ENCODE measurements around the gene CFAP43. TPM values are rescaled to one million over a fixed set of nuclear protein-coding genes. Genes with fewer than 3 reads are reported as not detected.

CFAP43 gene
- total and polyA plus RNA-seq, 2 of the 8 experiments (the other 6 are each of a cell fraction or from before 2014, with no cell fraction given) = 0.11 to 0.27 TPM

DNA sequence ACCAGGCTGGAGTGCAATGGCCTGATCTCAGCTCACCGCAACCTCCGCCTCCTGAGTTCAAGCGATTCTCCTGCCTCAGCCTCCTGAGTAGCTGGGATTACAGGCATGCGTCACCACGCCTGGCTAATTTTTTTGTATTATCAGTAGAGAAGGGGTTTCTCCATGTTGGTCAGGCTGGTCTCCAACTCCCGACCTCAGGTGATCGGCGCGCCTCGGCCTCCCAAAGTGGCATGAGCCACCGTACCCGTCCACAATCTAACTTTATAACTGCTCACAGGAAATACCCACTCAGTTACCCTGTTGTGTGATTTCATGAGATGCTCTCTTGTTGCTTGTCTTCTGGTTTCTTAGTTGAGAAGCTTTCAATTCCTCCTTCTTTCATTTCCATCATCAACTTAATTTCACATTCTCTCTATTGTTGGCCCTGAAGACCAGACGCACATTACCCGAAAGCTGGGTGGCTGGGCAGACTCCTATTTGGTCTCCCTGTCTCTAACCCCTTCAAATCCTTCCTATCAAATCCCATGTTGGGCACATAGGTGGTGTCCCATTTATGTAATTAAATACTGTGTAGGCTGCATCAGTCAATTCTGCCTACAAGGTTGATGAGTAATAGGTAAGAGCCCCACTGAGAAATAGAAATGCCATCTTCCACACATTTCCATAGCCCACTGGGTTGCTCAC, 35.7 kb upstream of the CFAP43 start:
- Histone ChIP-seq H3K23ac (ENCODE audit: insufficient read length) (no peak overlapping the region), H3K4me3 (ENCODE audit: extremely low read depth in 1 of 4, insufficient read depth in 2 of 4, low read depth in 3 of 4, low read length in 4 of 4) (peak overlapping the region; percentile 91 to 98 (median 96)), H4K20me1 (replicated peaks in 1 of 2; ENCODE audit: control insufficient read depth in 1 of 2, insufficient read depth in 2 of 2, low read length in 2 of 2) (peaks cover 0 to 2% of the 10 kb centered on the region in 2 experiments), H2BK120ac (replicated peaks; ENCODE audit: low read depth, low read length) (no peak overlapping the region), H3K9ac (replicated peaks in 1 of 4; ENCODE audit: extremely low read depth in 1 of 4, low read depth in 3 of 4, low read length in 3 of 4) (peak overlapping the region; percentile 92 to 97 (median 94)), H3K27ac (ENCODE audit: low read depth, low read length) (peak overlapping the region; percentile 80; the same call in 1 of the 2 replicates), H3K9me3 (ENCODE audit: insufficient read depth in 2 of 2, low read depth in 1 of 2, low read length in 1 of 2) (no peaks in the 10 kb centered on the region), H3K4ac (replicated peaks; ENCODE audit: insufficient read length, low read depth, low read length) (no peak overlapping the region), H3K27me3 (replicated peaks in 1 of 4; ENCODE audit: control insufficient read depth in 3 of 4, extremely low read depth in 1 of 4, insufficient read depth in 3 of 4, low read length in 3 of 4) (no peaks in the 10 kb centered on the region), H2BK5ac (ENCODE audit: low read depth, low read length) (peak overlapping the region; percentile 46; the same call in 1 of the 2 replicates), H2AK5ac (ENCODE audit: low read depth, low read length) (no peak overlapping the region), H3K18ac (ENCODE audit: extremely low read depth, low read length) (no peak overlapping the region), H4K5ac (ENCODE audit: insufficient read length, low read depth, low read length) (no peak overlapping the region), H3K79me1 (ENCODE audit: low read depth, low read length) (peaks cover 2% of the 10 kb centered on the region; the same call in 1 of the 2 replicates), H3K14ac (ENCODE audit: insufficient read length) (no peak overlapping the region), H3K4me2 (ENCODE audit: insufficient read depth in 1 of 2, low read depth in 2 of 2, low read length in 2 of 2) (peak overlapping the region; percentile 64 to 73), H3K4me1 (replicated peaks in 1 of 4; ENCODE audit: control insufficient read depth in 3 of 4, insufficient read depth in 4 of 4, low read length in 3 of 4) (peaks cover 0 to 4% (median 2%) of the 10 kb centered on the region in 4 experiments; a peak in 2 of 7 replicates), H3K56ac (replicated peaks; ENCODE audit: insufficient read length, low read depth, low read length) (no peak overlapping the region), H2BK12ac (ENCODE audit: low read depth, low read length) (no peak overlapping the region), H3K36me3 (ENCODE audit: control insufficient read depth in 2 of 4, insufficient read depth in 4 of 4, low read length in 3 of 4) (peaks cover 0 to 33% (median 0%) of the 10 kb centered on the region in 4 experiments; a peak in 4 of 8 replicates), H2BK15ac (ENCODE audit: low read length) (no peak overlapping the region), H4K91ac (replicated peaks; ENCODE audit: insufficient read length, low read length) (no peak overlapping the region), H4K8ac (ENCODE audit: extremely low read depth, insufficient read depth, low read length) (no peak overlapping the region), H3K79me2 (ENCODE audit: control insufficient read depth in 1 of 2, insufficient read depth in 2 of 2, low read length in 2 of 2) (peaks cover 0 to 45% of the 10 kb centered on the region in 2 experiments; a peak in 3 of 4 replicates), H2BK20ac (ENCODE audit: low read length) (no peak overlapping the region), H2AFZ (ENCODE audit: low read length) (no peak overlapping the region), H3K23me2 (ENCODE audit: low read depth, low read length) (no peaks in the 10 kb centered on the region)
- TF ChIP-seq GTF2F1 (IDR thresholded peaks at IDR 0.05; ENCODE audit: borderline replicate concordance, low read depth, low read length) (no peak), EGR1 (IDR thresholded peaks at IDR 0.05; ENCODE audit: borderline replicate concordance, low read depth, low read length) (no peak)
- WGBS, 2 experiments (ENCODE audit: extremely low coverage in 1 of 2, insufficient coverage in 1 of 2, insufficient read length in 1 of 2, insufficient replicate concordance in 2 of 2, low coverage in 1 of 2, low lambda C conversion rate in 2 of 2, missing lambda C conversion rate in 1 of 2) = 95% methylated on average over 14 of the region's 14 CpGs; no CpG with 5 or more reads in 1 of the 2 experiments
- CTCF ChIA-PET (ENCODE audit: partially characterized antibody) = interaction anchor here (1.0 to 1.9 kb wide), 3 partner anchors 12 to 28 kb away, joined by 4 to 7 read pairs (median 7); partner anchors contain the start of gene GSTO1
- POLR2A ChIA-PET (ENCODE audit: partially characterized antibody) = interaction anchor here (1.1 to 6.5 kb wide), 6 partner anchors 9 to 210 kb away, joined by 3 to 81 read pairs (median 4); partner anchors contain the start of genes GSTO1 and SFR1
- DNase-seq (ENCODE audit: low read depth in 1 of 2, low spot score in 2 of 2) (no peak), FAIRE-seq (no peak)

Data from H1 (cell line).